K562 (cell line): ENCODE results near the gene IFT172. TPM values are rescaled to one million over a fixed set of nuclear protein-coding genes. Genes with fewer than 3 reads are reported as not detected.
A peak's percentile ranks its signal among the peaks of the same experiment; 100 is the strongest.

Source experiments
- CCAR2 ChIP-seq: fragments of 200-400 bp; formaldehyde crosslinking; IDR thresholded peaks from 2 replicates; pipeline ENCODE4 v1.6.1; 2017; ENCODE audit warnings: mild to moderate bottlenecking, low read depth, low read length
- CXXC5 ChIP-seq: fragments of 250-450 bp; sonication (Bioruptor Pico); IDR thresholded peaks from 2 replicates; pipeline ENCODE4 v1.8.0; 2022; ENCODE audit warnings: inconsistent platforms, mild to moderate bottlenecking, moderate library complexity
- EGR1 ChIP-seq: fragments of 450-650 bp; conservative IDR thresholded peaks from 2 replicates; pipeline ENCODE4 v1.6.1; 2017; ENCODE audit warnings: mild to moderate bottlenecking
- ETS1 ChIP-seq: conservative IDR thresholded peaks from 2 replicates; pipeline ENCODE4 v1.6.1; 2011; ENCODE audit warnings: low read depth, mild to moderate bottlenecking, low read length; ENCODE audit not compliant: control insufficient read depth
- FIP1L1 ChIP-seq: fragments of 200-400 bp; formaldehyde crosslinking; IDR thresholded peaks from 2 replicates; pipeline ENCODE4 v1.6.1; 2018; ENCODE audit warnings: mild to moderate bottlenecking, low read depth, low read length; ENCODE audit not compliant: poor library complexity, severe bottlenecking
- HDAC3 ChIP-seq: fragments of 450-650 bp; IDR thresholded peaks from 2 replicates; pipeline ENCODE4 v1.6.1; 2018; ENCODE audit warnings: borderline replicate concordance, mild to moderate bottlenecking, moderate library complexity; ENCODE audit not compliant: partially characterized antibody
- HNRNPLL ChIP-seq: fragments of 200-400 bp; formaldehyde crosslinking; IDR thresholded peaks from 2 replicates; pipeline ENCODE4 v1.6.1; 2017; ENCODE audit warnings: low read length, low read depth, mild to moderate bottlenecking; ENCODE audit not compliant: poor library complexity, severe bottlenecking
- NONO ChIP-seq, 2 experiments: fragments of 200-400 bp in 1 of 2; fragments of 450-650 bp in 1 of 2; formaldehyde crosslinking in 1 of 2; IDR thresholded peaks; 2 replicates each; pipeline ENCODE4 v1.6.1; 2017; ENCODE audit warnings: low read depth in 2 of 2, mild to moderate bottlenecking in 2 of 2, moderate library complexity in 2 of 2, low read length in 1 of 2
- PHF20 ChIP-seq: fragments of 450-650 bp; IDR thresholded peaks from 2 replicates; pipeline ENCODE4 v1.6.1; 2018; ENCODE audit not compliant: partially characterized antibody
- PML ChIP-seq: IDR thresholded peaks from 2 replicates; pipeline ENCODE4 v1.6.1; 2012; ENCODE audit warnings: low read length, inconsistent platforms
- POLR2AphosphoS5 ChIP-seq: IDR thresholded peaks from 2 replicates; pipeline ENCODE4 v1.6.1; 2011; ENCODE audit warnings: mild to moderate bottlenecking, low read depth, low read length, moderate library complexity; ENCODE audit not compliant: control insufficient read depth, insufficient read depth
- POLR2H ChIP-seq: IDR thresholded peaks from 2 replicates; pipeline ENCODE4 v1.6.1; 2016; ENCODE audit warnings: missing genetic modification characterization, low read depth, mild to moderate bottlenecking, control low read depth, missing compliant biosample characterization, moderate library complexity
- RREB1 ChIP-seq: fragments of 250-450 bp; sonication (Bioruptor Pico); IDR thresholded peaks from 2 replicates; pipeline ENCODE4 v1.4.0; 2020
- TBP ChIP-seq: optimal IDR thresholded peaks from 2 replicates; pipeline ENCODE3; 2011; ENCODE audit warnings: low read depth, low read length, improper control_type of control experiment
- VEZF1 ChIP-seq: fragments of 200-800 bp; sonication (Bioruptor generic); IDR thresholded peaks from 2 replicates; pipeline ENCODE4 v1.6.1; 2017; ENCODE audit warnings: missing genetic modification characterization, missing compliant biosample characterization
- XRCC5 ChIP-seq: fragments of 200-400 bp; formaldehyde crosslinking; IDR thresholded peaks from 2 replicates; pipeline ENCODE4 v1.6.1; 2017; ENCODE audit warnings: low read depth, mild to moderate bottlenecking, low read length
- ZBTB43 ChIP-seq: sonication (generic); formaldehyde crosslinking; IDR thresholded peaks from 2 replicates; pipeline ENCODE4 v1.8.0; 2023; ENCODE audit warnings: mild to moderate bottlenecking, missing genetic modification reagents
- polyA plus RNA-seq, 8 experiments: library from polyadenylated mRNA; depleted of rRNA in 4 of 8; stranded (reverse) in 5 of 8; unstranded in 3 of 8; fragments of >200 nt; fragmentation: Nextera tagmentation in 2 of 8; fragmentation: Illumina TruSeq in 1 of 8; extraction: Ambion mirVana in 2 of 8; extraction: Trizol in 1 of 8; gene quantifications; 2 replicates each; pipeline versions ENCODE4 v1.2.1 to v1.2.3, GENCODE V29; 2011 to 2014; ENCODE audit warnings: inconsistent platforms in 1 of 8, missing spikeins in 1 of 8
- total RNA-seq, 7 experiments: library from RNA; depleted of rRNA in 6 of 7; stranded (reverse); fragments of >200 nt in 6 of 7; fragmentation: Illumina TruSeq in 2 of 7; extraction: Trizol in 2 of 7; gene quantifications; 2 replicates each; pipeline versions ENCODE4 v1.2.1 to v1.2.3, GENCODE V29; 2011 to 2021; ENCODE audit warnings: low replicate concordance in 1 of 7

The IFT172 gene
- total and polyA plus RNA-seq, 9 of the 15 experiments (the other 6 are each of a cell fraction or from before 2014, with no cell fraction given), result 5.6 to 19.1 (median 13.5) TPM

GRCh38 chr2:27428213-27428977 lies 61.1 kb downstream of the IFT172 start, which contains the start of gene NRBP1 (continued):
- TF ChIP-seq FIP1L1, result peak; percentile 60
- TF ChIP-seq NONO (IDR thresholded peaks at IDR 0.05; ENCODE audit: low read depth in 2 of 2, low read length in 1 of 2), result peak in 1 of 2 experiments; percentile 55; a peak in 2 of 4 replicates
- TF ChIP-seq POLR2AphosphoS5, result peak; percentile 80
- TF ChIP-seq CXXC5, result peak; percentile 81
- 0 out of 2 replicates have a peak, but pooled peaks have one; percentile 14 for TF ChIP-seq EGR1
- peak; percentile 81; the same call in 1 of the 2 replicates for TF ChIP-seq PML
- peak; percentile 7; the same call in 1 of the 2 replicates for TF ChIP-seq ZBTB43 (CRISPR knock-in tag)
- no peak for TF ChIP-seq XRCC5
- no peak for TF ChIP-seq HDAC3
- TF ChIP-seq RREB1 (CRISPR knock-in tag), result no peak
- TF ChIP-seq VEZF1, result peak; percentile 83
- peak; percentile 72 for TF ChIP-seq TBP
- TF ChIP-seq CCAR2, result no peak
- peak; percentile 67; the same call in 1 of the 2 replicates for TF ChIP-seq ETS1
- TF ChIP-seq POLR2H (tag), result peak; percentile 74
- TF ChIP-seq HNRNPLL, result peak; percentile 86
- TF ChIP-seq PHF20, result peak; percentile 55
